Measurements from ENCODE around the gene LRRN2.

Gene LRRN2

DNA sequence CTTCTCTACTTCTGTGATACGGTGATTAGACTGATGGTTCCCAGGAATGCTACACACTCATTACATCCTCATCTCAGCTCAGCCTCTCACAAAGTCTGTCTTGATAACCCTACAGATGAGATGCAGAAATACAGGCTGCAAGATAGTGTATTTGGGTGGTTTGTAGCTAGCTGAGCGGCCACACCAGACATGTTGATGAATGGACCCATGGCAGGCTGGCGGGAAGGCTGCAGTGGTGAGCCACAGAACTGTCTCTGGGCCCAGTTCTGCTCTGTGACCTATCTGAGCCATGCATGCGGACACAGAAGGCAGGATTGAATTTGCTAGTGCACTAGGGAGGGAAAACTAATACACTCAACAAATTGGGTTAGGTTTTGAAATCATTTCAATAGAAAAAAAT, 71.9 kb downstream of the LRRN2 start:
- Mint-ChIP-seq H3K4me1 (peaks cover 10% of the 10 kb centered on the region), H3K36me3 (ENCODE audit: low read depth) (no peaks in the 10 kb centered on the region), H3K27me3 (ENCODE audit: low read depth) (peaks cover 16% of the 10 kb centered on the region), H3K9me3 (no peaks in the 10 kb centered on the region), H3K27ac (no peak overlapping the region), H3K4me3 (no peak overlapping the region)
- TF ChIP-seq, protein P1, sequence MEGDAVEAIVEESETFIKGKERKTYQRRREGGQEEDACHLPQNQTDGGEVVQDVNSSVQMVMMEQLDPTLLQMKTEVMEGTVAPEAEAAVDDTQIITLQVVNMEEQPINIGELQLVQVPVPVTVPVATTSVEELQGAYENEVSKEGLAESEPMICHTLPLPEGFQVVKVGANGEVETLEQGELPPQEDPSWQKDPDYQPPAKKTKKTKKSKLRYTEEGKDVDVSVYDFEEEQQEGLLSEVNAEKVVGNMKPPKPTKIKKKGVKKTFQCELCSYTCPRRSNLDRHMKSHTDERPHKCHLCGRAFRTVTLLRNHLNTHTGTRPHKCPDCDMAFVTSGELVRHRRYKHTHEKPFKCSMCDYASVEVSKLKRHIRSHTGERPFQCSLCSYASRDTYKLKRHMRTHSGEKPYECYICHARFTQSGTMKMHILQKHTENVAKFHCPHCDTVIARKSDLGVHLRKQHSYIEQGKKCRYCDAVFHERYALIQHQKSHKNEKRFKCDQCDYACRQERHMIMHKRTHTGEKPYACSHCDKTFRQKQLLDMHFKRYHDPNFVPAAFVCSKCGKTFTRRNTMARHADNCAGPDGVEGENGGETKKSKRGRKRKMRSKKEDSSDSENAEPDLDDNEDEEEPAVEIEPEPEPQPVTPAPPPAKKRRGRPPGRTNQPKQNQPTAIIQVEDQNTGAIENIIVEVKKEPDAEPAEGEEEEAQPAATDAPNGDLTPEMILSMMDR (IDR thresholded peaks at IDR 0.05; ENCODE audit: unreplicated experiment in 3 of 3): no peak

DNA sequence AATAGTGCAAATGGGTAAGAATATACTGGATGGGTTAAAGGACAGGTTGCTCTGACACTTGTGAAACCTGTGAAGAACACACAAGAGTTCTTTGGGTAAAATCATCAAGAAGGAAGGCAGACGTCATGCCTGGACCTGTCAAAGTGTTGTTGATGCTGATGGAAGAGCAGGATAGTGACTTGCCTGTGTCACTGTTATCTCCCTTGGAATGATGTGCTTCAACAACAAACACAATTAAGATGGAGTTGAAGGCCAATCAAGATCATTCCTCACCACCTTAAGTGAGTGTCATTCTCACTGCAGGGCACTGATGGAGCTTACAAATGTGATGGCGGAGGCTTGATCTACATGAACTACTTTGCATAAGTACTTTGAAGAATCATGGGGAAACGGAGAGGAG, 73.2 kb downstream of the LRRN2 start:
- H3K4me3 Mint-ChIP-seq: no peak overlapping the region
- peaks cover 21% of the 10 kb centered on the region for H3K27me3 Mint-ChIP-seq (ENCODE audit: low read depth)
- no peaks in the 10 kb centered on the region for H3K9me3 Mint-ChIP-seq
- peaks cover 10% of the 10 kb centered on the region for H3K4me1 Mint-ChIP-seq
- H3K36me3 Mint-ChIP-seq (ENCODE audit: low read depth): no peaks in the 10 kb centered on the region
- no peak overlapping the region for H3K27ac Mint-ChIP-seq
- TF ChIP-seq, protein P1 (IDR thresholded peaks at IDR 0.05; ENCODE audit: unreplicated experiment in 3 of 3): no peak

DNA sequence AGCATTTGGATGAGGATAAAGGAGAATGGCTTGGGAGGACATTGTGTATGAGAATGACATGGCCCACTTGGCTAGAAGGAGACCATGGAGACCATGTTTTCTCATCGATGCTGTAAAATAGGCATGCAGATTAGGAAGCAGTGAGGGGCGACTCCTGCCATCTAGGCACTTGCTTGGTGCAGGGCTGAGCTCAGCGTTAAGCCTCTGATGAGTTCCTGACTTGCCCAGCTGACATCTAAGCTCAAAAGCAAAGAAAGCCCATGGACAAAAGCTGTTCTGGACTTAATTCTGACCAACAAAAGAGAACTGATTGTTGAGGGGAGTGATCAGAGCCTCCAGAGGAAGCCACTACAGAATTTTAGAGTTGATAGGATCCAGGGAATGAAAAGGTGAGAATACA, 74.5 kb downstream of the LRRN2 start:
- no peaks in the 10 kb centered on the region for H3K4me1 Mint-ChIP-seq
- H3K27ac Mint-ChIP-seq: no peak overlapping the region
- peaks cover 12% of the 10 kb centered on the region for H3K27me3 Mint-ChIP-seq (ENCODE audit: low read depth)
- no peak overlapping the region for H3K4me3 Mint-ChIP-seq
- H3K36me3 Mint-ChIP-seq (ENCODE audit: low read depth): no peaks in the 10 kb centered on the region
- TF ChIP-seq, protein P1 (IDR thresholded peaks at IDR 0.05; ENCODE audit: unreplicated experiment in 3 of 3): no peak
- H3K9me3 Mint-ChIP-seq: no peaks in the 10 kb centered on the region

DNA sequence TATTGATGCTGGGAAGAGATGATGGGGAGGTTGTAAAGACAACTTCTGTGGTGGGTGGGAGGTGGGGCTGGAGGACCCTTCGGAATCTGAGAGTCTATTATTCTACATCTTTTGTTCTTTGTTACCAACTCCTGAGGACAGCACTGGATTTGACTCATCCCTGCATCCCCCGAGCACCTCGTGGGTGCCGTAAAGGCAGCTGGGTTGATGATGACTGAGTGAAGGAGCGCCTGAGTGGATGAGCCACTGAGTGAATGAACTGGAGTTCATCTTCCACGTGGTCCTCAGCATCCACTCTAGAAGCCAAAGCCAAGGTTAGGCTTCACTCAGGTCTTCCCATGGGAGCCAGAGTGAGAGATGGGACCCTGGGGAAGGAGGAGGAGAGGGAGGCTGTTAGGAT, 77.6 kb downstream of the LRRN2 start:
- no peak overlapping the region for H3K27ac Mint-ChIP-seq
- no peaks in the 10 kb centered on the region for H3K36me3 Mint-ChIP-seq (ENCODE audit: low read depth)
- no peaks in the 10 kb centered on the region for H3K4me1 Mint-ChIP-seq
- TF ChIP-seq, protein P1 (IDR thresholded peaks at IDR 0.05; ENCODE audit: unreplicated experiment in 3 of 3): no peak
- no peaks in the 10 kb centered on the region for H3K9me3 Mint-ChIP-seq
- peaks cover 16% of the 10 kb centered on the region for H3K27me3 Mint-ChIP-seq (ENCODE audit: low read depth)
- H3K4me3 Mint-ChIP-seq: no peak overlapping the region

DNA sequence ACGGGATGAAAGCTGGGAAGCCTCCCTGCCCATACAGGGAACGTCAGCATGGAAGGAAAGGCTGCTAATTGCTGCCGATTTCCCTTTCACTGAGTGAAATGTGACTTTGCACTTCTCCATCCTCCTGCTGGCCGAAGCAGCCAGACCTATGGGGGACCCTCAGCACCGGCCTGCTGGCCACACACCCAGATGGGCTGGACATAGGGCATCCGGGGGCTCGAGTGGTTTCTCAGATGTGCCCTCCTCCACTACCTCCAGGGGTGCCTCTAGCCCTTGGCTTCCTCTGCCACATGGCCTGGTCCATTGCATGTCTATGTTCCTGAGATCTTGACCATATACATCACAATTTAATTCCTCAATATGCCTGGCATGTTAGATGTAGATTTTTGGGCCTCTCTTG, 79.7 kb downstream of the LRRN2 start:
- peaks cover 5% of the 10 kb centered on the region for H3K4me1 Mint-ChIP-seq
- H3K4me3 Mint-ChIP-seq: no peak overlapping the region
- TF ChIP-seq, protein P1 (IDR thresholded peaks at IDR 0.05; ENCODE audit: unreplicated experiment in 3 of 3): no peak
- no peaks in the 10 kb centered on the region for H3K36me3 Mint-ChIP-seq (ENCODE audit: low read depth)
- peaks cover 23% of the 10 kb centered on the region for H3K27me3 Mint-ChIP-seq (ENCODE audit: low read depth)
- H3K27ac Mint-ChIP-seq: no peak overlapping the region
- no peaks in the 10 kb centered on the region for H3K9me3 Mint-ChIP-seq

DNA sequence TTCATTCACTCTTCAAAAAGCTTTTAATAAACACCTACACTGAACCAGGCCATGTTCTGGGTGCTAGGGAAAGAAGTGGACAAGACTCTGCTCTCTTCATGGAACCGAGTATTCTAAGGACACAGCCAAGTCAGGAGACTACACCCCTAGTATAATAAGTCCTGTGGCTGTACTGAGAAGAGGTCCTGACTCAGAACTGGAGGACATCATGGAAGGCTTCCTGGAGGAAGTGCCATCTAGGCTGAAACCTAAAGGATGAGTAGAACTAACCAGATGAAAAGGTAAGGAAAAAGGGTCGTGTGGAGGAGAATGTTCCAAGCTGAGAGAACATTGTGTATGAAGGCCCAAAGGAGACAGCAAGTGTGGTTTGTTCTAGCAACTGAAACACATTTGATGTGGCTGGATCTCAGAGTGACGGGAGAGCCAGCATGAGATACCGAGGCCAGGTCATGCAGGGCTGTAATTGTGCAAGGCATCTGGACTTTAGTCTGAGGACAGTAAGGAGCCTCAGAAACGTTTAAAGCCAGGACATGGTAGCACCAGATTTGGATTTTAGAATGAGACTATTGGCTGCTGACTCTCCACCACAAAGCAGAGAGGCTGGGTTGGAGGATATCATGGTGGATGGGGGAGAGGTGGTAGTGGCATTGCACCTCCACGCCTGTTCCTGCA, 82.5 kb downstream of the LRRN2 start:
- Mint-ChIP-seq H3K27ac (no peak overlapping the region), H3K27me3 (ENCODE audit: low read depth) (peaks cover 36% of the 10 kb centered on the region), H3K9me3 (no peaks in the 10 kb centered on the region), H3K36me3 (ENCODE audit: low read depth) (no peaks in the 10 kb centered on the region), H3K4me1 (peaks cover 5% of the 10 kb centered on the region), H3K4me3 (no peak overlapping the region)
- TF ChIP-seq, protein P1 (IDR thresholded peaks at IDR 0.05; ENCODE audit: unreplicated experiment in 3 of 3): no peak

All from nephron (organoid).